CD4-positive, alpha-beta T cell treated with Interleukin-4 for 1 hour (primary cell): ENCODE data around the gene COPG2.

Experiments
- DNase-seq, 2 donors: peaks; one replicate each; pipeline ENCODE4 v3.0.0-alpha.2; 2020 to 2022

The COPG2 gene

DNA sequence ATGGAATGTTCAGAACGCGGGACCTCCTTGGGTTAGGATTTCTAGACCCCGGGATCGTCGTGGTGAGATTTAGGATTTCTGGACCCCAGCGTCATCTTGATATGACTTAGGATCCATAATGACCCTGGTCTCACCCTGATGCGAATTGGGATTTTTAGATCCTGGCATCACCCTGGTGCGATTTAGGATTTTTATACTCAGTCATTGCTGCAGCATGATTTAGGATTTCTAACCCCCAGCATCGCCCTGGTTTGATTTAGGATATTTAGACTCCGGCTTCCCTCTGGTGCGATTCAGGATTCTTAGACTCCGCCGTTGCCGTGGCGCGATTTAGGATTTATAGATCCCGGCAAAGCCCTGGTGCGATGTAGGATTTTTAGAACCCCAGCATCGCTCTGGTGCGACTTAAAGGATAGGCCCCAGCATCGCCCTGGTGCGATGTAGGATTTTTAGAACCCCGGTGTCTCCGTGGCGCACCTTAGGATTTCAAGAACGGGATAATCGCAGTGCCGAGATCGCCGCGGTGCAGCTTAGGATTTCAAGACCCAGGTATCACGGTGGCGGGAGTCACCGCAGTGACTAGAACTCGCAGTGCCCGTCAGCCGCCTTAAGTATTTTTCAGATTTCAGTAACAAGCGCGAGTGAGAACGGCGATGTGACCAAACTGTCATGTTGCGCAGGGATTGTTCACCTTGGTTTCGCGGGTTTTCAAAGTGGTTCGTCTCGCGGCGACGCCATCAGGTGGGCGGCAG is 175.8 kb downstream of the COPG2 start:
- DNase-seq: no peak

DNA sequence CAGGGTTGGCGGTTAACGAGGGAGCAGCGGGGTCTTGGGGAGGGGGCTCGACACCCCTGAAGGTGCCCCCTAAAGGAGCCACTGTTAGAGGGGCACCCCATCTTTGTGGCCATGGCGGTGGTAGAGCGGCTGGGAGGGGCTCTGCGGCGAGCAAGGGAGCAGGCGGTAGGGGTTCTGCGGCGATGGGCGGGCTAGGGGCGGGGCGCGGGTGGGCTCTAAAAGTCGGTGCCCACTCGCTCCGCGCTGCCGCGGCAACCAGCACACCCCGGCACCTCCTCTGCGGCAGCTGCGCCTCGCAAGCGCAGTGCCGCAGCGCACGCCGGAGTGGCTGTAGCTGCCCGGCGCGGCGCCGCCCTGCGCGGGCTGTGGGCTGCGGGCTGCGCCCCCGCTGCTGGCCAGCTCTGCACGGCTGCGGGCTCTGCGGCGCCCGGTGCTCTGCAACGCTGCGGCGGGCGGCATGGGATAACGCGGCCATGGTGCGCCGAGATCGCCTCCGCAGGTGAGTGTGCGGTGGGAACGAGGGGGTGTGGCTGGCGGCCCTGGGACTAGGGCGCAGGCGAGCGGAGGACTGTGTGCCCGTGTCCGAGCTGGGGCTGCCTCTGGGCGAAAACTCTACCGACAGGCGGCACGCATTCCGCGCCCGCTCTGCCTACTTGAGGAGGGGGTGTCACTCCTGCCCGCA is 176.6 kb downstream of the COPG2 start, which contains the start of gene MEST:
TSS of gene MEST (plus strand) at position 245 of the 682 bp plus-strand sequence. CDS start at position 474, 229 bp downstream.
- no peak for DNase-seq

GRCh38 chr7:130490888-130491804 is 177.4 kb downstream of the COPG2 start:
- DNase-seq: peak; percentile 19 to 24

GRCh38 chr7:130490311-130490791 is 178.2 kb downstream of the COPG2 start:
- no peak for DNase-seq

GRCh38 chr7:130489140-130489983 is 179.2 kb downstream of the COPG2 start:
- no peak for DNase-seq

GRCh38 chr7:130488392-130489139 is 180.0 kb downstream of the COPG2 start:
- DNase-seq: no peak

GRCh38 chr7:130486954-130487436 is 181.6 kb downstream of the COPG2 start:
- DNase-seq: no peak

GRCh38 chr7:130486114-130486953 is 182.2 kb downstream of the COPG2 start:
- peak; percentile 67 to 72 for DNase-seq

GRCh38 chr7:130485734-130486113 is 182.8 kb downstream of the COPG2 start:
- DNase-seq: no peak

- no peak for DNase-seq
These were observed 185.5 kb downstream of the COPG2 start for GRCh38 chr7:130483031-130483430.

GRCh38 chr7:130481898-130482297 is 186.7 kb downstream of the COPG2 start:
- DNase-seq: no peak

- DNase-seq: no peak
These were observed 188.7 kb downstream of the COPG2 start for GRCh38 chr7:130479716-130480400.

DNA sequence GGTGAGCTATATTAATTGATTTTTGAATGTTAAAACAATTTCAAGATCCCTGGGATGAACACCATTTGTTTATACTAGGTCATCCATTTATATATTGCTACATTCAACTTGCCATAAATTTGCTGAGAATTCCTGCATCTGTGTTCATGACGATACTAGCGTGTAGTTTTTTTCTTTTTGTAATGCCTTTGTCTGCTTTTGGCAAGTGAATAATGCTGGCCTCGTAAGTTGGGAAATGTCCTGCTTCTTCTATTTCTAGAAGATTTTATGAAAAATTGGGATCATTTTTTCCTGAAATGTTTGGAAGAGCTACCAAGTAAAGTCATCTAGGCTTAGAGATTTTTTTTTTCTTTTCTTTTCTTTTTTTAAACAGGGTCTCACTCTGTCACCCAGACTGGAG is 189.6 kb downstream of the COPG2 start:
- no peak for DNase-seq

DNA sequence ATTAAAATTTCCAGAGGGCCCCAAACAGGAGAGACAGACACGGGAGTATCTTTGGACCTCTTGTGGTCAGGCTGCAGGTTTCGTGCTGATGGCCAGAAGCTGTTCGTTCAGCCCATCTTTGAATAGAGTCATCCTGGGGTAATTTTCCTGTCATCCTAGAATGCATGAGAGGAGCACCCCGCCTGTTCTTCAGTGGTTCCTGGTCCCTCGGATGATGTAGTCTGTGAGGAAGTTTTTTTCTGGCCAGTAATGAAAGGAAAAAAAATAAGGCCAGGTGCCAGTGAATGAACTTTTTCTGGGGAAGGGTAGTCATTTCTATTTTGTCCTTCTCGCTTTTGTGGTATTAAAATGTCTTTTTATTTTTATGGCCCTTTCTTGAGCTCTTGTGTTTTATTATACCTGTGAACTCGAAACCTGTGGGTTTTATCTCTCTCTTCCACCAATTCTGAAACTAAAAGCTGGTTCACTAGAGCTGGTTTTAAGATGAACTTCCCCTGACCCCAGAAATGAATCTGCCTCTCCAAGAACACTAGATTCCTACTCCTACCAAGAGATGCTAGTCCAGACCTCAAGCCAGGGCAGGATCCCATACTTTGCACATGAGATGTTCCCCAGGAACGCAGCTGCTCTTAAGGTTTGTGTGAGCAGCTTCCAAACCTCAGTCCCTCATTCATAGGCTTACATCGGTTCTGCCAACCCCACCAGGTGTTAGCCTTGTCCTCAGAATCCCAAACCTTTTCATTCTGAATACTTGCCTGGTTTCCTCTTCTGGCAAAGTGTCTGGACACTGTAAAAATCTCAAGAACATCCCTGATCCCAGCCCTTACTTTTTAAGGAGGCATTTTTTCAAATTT is 192.0 kb downstream of the COPG2 start:
- DNase-seq: no peak

GRCh38 chr7:130475776-130476175 is 192.8 kb downstream of the COPG2 start:
- DNase-seq: no peak

GRCh38 chr7:130473876-130474275 is 194.7 kb downstream of the COPG2 start:
- DNase-seq: no peak

- no peak for DNase-seq
These were observed 195.3 kb downstream of the COPG2 start for GRCh38 chr7:130473289-130473688.

DNA sequence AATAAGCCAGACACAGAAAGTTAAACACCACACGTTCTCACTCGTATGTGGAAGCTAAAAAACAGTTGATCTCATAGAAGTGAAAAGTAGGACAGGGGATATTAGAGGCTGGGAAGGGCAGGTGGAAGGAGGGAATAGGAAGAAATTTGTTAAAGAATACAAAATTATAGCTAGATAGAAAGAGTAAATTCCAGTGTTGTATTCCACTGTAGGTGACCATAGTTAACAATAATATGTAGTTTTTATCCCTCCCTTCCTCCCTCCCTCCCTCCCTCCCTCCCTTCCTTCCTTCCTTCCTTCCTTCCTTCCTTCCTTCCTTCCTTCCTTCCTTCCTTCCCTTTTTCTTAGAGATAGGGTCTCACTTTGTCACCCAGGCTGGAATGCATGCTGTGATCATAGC is 196.6 kb downstream of the COPG2 start:
- DNase-seq: no peak

- DNase-seq: no peak
These were observed 199.9 kb downstream of the COPG2 start for GRCh38 chr7:130468612-130469011.
